ENCODE results near the gene KCNK7.

The KCNK7 gene

GRCh38 chr11:65586676-65587075 lies 8.9 kb downstream of the KCNK7 start:
- no peak for DNase-seq (ENCODE audit: low read depth)

GRCh38 chr11:65586247-65586630 lies 9.4 kb downstream of the KCNK7 start:
- DNase-seq (ENCODE audit: low read depth): no peak

- DNase-seq (ENCODE audit: low read depth): no peak
Observed at GRCh38 chr11:65585396-65586246, 10.0 kb downstream of the KCNK7 start.

- no peak for DNase-seq (ENCODE audit: low read depth)
Observed at GRCh38 chr11:65584723-65585171, 10.9 kb downstream of the KCNK7 start.

GRCh38 chr11:65584106-65584505 lies 11.5 kb downstream of the KCNK7 start:
- no peak for DNase-seq (ENCODE audit: low read depth)

GRCh38 chr11:65583589-65583988 lies 12.0 kb downstream of the KCNK7 start:
- no peak for DNase-seq (ENCODE audit: low read depth)

- no peak for DNase-seq (ENCODE audit: low read depth)
Observed at GRCh38 chr11:65581928-65582327, 13.7 kb downstream of the KCNK7 start.

- DNase-seq (ENCODE audit: low read depth): no peak
Observed at GRCh38 chr11:65580756-65581155, 14.8 kb downstream of the KCNK7 start.

GRCh38 chr11:65580031-65580692 lies 15.4 kb downstream of the KCNK7 start:
- no peak for DNase-seq (ENCODE audit: low read depth)

GRCh38 chr11:65579291-65579690 lies 16.3 kb downstream of the KCNK7 start:
- DNase-seq (ENCODE audit: low read depth): no peak

GRCh38 chr11:65578667-65579066 lies 16.9 kb downstream of the KCNK7 start:
- no peak for DNase-seq (ENCODE audit: low read depth)

GRCh38 chr11:65578134-65578533 lies 17.5 kb downstream of the KCNK7 start:
- DNase-seq (ENCODE audit: low read depth): no peak

- DNase-seq (ENCODE audit: low read depth): no peak
Observed at GRCh38 chr11:65577756-65578109, 17.9 kb downstream of the KCNK7 start.

GRCh38 chr11:65576867-65577755 lies 18.5 kb downstream of the KCNK7 start:
- DNase-seq (ENCODE audit: low read depth): no peak

GRCh38 chr11:65576232-65576866 lies 19.3 kb downstream of the KCNK7 start:
- no peak for DNase-seq (ENCODE audit: low read depth)

- DNase-seq (ENCODE audit: low read depth): peak; percentile 43
Observed at GRCh38 chr11:65575568-65576231, 19.9 kb downstream of the KCNK7 start, which contains the start of gene EHBP1L1. Gene EHBP1L1 (plus strand): TSS chr11:65576053. CDS start chr11:65576303, 250 bp downstream.

- DNase-seq (ENCODE audit: low read depth): no peak
Observed at GRCh38 chr11:65574811-65575567, 20.6 kb downstream of the KCNK7 start.

- DNase-seq (ENCODE audit: low read depth): peak; percentile 56
Observed at GRCh38 chr11:65574109-65574810, 21.3 kb downstream of the KCNK7 start.

- DNase-seq (ENCODE audit: low read depth): no peak
Observed at GRCh38 chr11:65573391-65574079, 22.1 kb downstream of the KCNK7 start.

Data from stimulated activated CD8-positive, alpha-beta memory T cell treated with anti-CD3 and anti-CD28 coated beads, Interleukin-15, amount 100 ng/mL, for 1 hour (primary cell).